WTC11 (cell line): ENCODE data around the gene FEZF1. TPM values are rescaled to one million over a fixed set of nuclear protein-coding genes. Genes with fewer than 3 reads are reported as not detected.

Source experiments
- ATAC-seq: fragments of 200-7000 bp; cut with Tn5 transposase; 2 replicates; pipeline ENCODE4 v1.10.0; 2021; ENCODE audit warnings: mild to moderate bottlenecking, moderate library complexity
- CTCF ChIA-PET: fragments of 300-600 bp; sonication (Branson Sonifier 250); formaldehyde crosslinking; loops from one replicate; lab custom pipeline; 2021; ENCODE audit warnings: antibody characterized with exemption; lab: Charles Lee
- POLR2A ChIA-PET: fragments of 350-600 bp; sonication (Branson Sonifier 250); formaldehyde crosslinking; loops from one replicate; lab custom pipeline; 2021; ENCODE audit warnings: antibody characterized with exemption; lab: Charles Lee
- DNase-seq: peaks from one replicate; pipeline ENCODE4 v3.0.0; 2021; ENCODE audit warnings: low spot score
- H3K27ac Mint-ChIP-seq: 2 replicates; pipeline ENCODE4 v1.8.0; 2021; ENCODE audit warnings: mixed read lengths
- H3K27me3 Mint-ChIP-seq: 2 replicates; pipeline ENCODE4 v1.8.0; 2021; ENCODE audit warnings: low read depth, mild to moderate bottlenecking, moderate library complexity, mixed read lengths
- H3K36me3 Mint-ChIP-seq: 2 replicates; pipeline ENCODE4 v1.8.0; 2021; ENCODE audit warnings: mixed read lengths
- H3K4me1 Mint-ChIP-seq: 2 replicates; pipeline ENCODE4 v1.8.0; 2022; ENCODE audit warnings: mixed read lengths
- H3K4me3 Mint-ChIP-seq: 2 replicates; pipeline ENCODE4 v1.8.0; 2021; ENCODE audit warnings: mild to moderate bottlenecking, moderate library complexity, mixed read lengths
- H3K9me3 Mint-ChIP-seq: 2 replicates; pipeline ENCODE4 v1.8.0; 2021; ENCODE audit warnings: mixed read lengths
- AFF4 ChIP-seq: sonication (generic); formaldehyde crosslinking; IDR thresholded peaks from 2 replicates; pipeline ENCODE4 v1.8.1; 2023; ENCODE audit warnings: mild to moderate bottlenecking, missing genetic modification reagents, borderline replicate concordance
- ATF6 ChIP-seq: sonication (generic); formaldehyde crosslinking; IDR thresholded peaks from 2 replicates; pipeline ENCODE4 v1.8.1; 2023; ENCODE audit warnings: mild to moderate bottlenecking, missing genetic modification reagents
- ERG ChIP-seq: fragments of 250-450 bp; sonication (Bioruptor Pico); IDR thresholded peaks from 2 replicates; pipeline ENCODE4 v1.8.0; 2021; ENCODE audit warnings: mild to moderate bottlenecking
- NR1H2 ChIP-seq: sonication (generic); formaldehyde crosslinking; IDR thresholded peaks from 2 replicates; pipeline ENCODE4 v1.9.0; 2021; ENCODE audit warnings: mild to moderate bottlenecking, moderate library complexity, missing genetic modification reagents
- SOX15 ChIP-seq: fragments of 250-450 bp; sonication (Bioruptor Pico); IDR thresholded peaks from 2 replicates; pipeline ENCODE4 v1.9.0; 2021; ENCODE audit warnings: mild to moderate bottlenecking
- STAT6 ChIP-seq: sonication (generic); formaldehyde crosslinking; conservative IDR thresholded peaks from 2 replicates; pipeline ENCODE4 v1.8.1; 2023; ENCODE audit warnings: mild to moderate bottlenecking, low read depth, missing genetic modification reagents, moderate library complexity
- USF1 ChIP-seq: sonication (generic); formaldehyde crosslinking; IDR thresholded peaks from 2 replicates; pipeline ENCODE4 v1.8.0; 2022; ENCODE audit warnings: mild to moderate bottlenecking, missing genetic modification reagents
- USF2 ChIP-seq: sonication (generic); formaldehyde crosslinking; IDR thresholded peaks from 2 replicates; pipeline ENCODE4 v1.8.1; 2023; ENCODE audit warnings: mild to moderate bottlenecking, missing genetic modification reagents, moderate library complexity
- ZBTB43 ChIP-seq: sonication (generic); formaldehyde crosslinking; IDR thresholded peaks from 2 replicates; pipeline ENCODE4 v1.8.1; 2023; ENCODE audit warnings: mild to moderate bottlenecking, missing genetic modification reagents
- ZNF396 ChIP-seq: fragments of 250-450 bp; sonication (Bioruptor Pico); IDR thresholded peaks from 2 replicates; pipeline ENCODE4 v1.8.0; 2021; ENCODE audit warnings: mild to moderate bottlenecking, moderate library complexity, borderline replicate concordance
- ZNF512 ChIP-seq: sonication (generic); formaldehyde crosslinking; IDR thresholded peaks from 2 replicates; pipeline ENCODE4 v1.8.1; 2022; ENCODE audit warnings: missing genetic modification reagents, borderline replicate concordance
- ZNF671 ChIP-seq: fragments of 250-450 bp; sonication (Bioruptor Pico); IDR thresholded peaks from 2 replicates; pipeline ENCODE4 v1.8.0; 2021; ENCODE audit warnings: mild to moderate bottlenecking
- total RNA-seq: library from RNA; stranded (reverse); gene quantifications from 3 replicates; pipeline ENCODE4 v1.2.3, GENCODE V29; 2021

Gene FEZF1
- total RNA-seq, 1 experiment from 2014 or later = 20.0 TPM

GRCh38 chr7:122262246-122262645 lies 42.3 kb downstream of the FEZF1 start:
- POLR2A ChIA-PET = no interaction called here
- H3K4me3 Mint-ChIP-seq = no peak overlapping the region
- TF ChIP-seq NR1H2 (CRISPR knock-in tag) (no peak), ZNF396 (CRISPR knock-in tag) (no peak), STAT6 (CRISPR knock-in tag) (no peak), ZBTB43 (CRISPR knock-in tag) (no peak), AFF4 (CRISPR knock-in tag) (no peak), USF2 (no peak), ERG (no peak), ZNF512 (CRISPR knock-in tag) (no peak), SOX15 (CRISPR knock-in tag) (no peak), ATF6 (CRISPR knock-in tag) (no peak), ZNF671 (no peak), USF1 (no peak)
- TF ChIP-seq, all 79 proteins: peak for 0
- Mint-ChIP-seq H3K36me3 (no peaks in the 10 kb centered on the region), H3K27ac (no peak overlapping the region), H3K27me3 (no peaks in the 10 kb centered on the region; the same call in none of the 2 replicates), H3K4me1 (peaks cover 30% of the 10 kb centered on the region), H3K9me3 (peaks cover 4% of the 10 kb centered on the region; the same call in 1 of the 2 replicates)
- DNase-seq (no peak), ATAC-seq (peak; percentile 87)
- CTCF ChIA-PET = interaction anchor here (1.0 to 1.2 kb wide), 2 partner anchors 9 to 14 kb away, joined by 3 read pairs; no protein-coding TSS in a partner anchor
